ENCODE measurements around the gene EXOC6B. TPM values are rescaled to one million over a fixed set of nuclear protein-coding genes. Genes with fewer than 3 reads are reported as not detected.
A peak's percentile ranks its signal among the peaks of the same experiment; 100 is the strongest.

EXOC6B gene
- total RNA-seq, 1 donor from 2014 or later = 46.1 TPM

DNA sequence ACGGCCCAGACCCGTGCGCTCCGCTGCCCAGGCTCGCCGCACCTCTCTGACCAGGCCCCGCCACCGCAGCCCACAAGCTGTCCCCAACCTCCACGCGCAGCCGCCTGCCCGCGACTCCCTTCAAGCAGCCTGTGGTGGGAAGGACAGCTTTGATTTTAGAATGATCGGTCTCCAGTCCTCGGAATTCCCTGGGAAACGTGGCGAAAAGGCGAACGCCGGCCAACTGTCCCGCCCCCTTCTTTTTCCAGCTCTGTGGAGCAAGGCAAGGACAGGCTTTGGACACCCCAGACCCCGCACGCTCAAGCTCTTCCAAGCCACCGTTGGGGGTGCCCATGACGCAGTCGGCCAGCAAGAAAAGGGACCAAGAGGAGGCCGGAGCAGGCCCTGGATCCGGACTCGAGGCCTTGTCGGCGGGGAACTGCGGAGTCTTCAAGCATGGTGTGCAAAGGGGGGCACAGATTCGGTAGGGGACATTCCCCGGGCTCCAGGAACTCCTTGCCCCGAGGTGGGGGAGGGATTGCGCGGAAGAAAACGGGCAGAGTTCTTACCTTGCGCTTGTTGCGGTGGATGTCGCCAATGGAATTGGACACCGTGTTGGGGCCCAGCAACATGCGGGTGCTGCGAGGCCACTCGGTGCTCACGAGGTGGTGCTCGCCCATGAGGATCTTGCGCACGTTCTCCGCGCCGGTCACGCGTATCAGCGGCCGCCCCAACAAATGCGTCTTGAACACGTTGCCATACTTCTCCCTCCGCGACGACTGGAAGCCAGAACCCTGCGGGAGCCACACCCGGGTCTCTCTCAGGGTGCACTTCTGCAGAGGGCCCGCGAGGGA, 682.2 kb downstream of the EXOC6B start:
- TF ChIP-seq, protein P1, sequence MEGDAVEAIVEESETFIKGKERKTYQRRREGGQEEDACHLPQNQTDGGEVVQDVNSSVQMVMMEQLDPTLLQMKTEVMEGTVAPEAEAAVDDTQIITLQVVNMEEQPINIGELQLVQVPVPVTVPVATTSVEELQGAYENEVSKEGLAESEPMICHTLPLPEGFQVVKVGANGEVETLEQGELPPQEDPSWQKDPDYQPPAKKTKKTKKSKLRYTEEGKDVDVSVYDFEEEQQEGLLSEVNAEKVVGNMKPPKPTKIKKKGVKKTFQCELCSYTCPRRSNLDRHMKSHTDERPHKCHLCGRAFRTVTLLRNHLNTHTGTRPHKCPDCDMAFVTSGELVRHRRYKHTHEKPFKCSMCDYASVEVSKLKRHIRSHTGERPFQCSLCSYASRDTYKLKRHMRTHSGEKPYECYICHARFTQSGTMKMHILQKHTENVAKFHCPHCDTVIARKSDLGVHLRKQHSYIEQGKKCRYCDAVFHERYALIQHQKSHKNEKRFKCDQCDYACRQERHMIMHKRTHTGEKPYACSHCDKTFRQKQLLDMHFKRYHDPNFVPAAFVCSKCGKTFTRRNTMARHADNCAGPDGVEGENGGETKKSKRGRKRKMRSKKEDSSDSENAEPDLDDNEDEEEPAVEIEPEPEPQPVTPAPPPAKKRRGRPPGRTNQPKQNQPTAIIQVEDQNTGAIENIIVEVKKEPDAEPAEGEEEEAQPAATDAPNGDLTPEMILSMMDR (conservative IDR thresholded peaks at IDR 0.05) = no peak
- no peaks in the 10 kb centered on the region for H3K36me3 Mint-ChIP-seq
- no peak for DNase-seq (ENCODE audit: extremely low spot score, unreplicated experiment)
- no peak overlapping the region for H3K27ac Mint-ChIP-seq
- peaks cover 16% of the 10 kb centered on the region for H3K4me1 Mint-ChIP-seq (ENCODE audit: unreplicated experiment)
- peak overlapping the region; percentile 81 for H3K4me3 Mint-ChIP-seq
- H3K27me3 Mint-ChIP-seq = peaks cover 54% of the 10 kb centered on the region
- no peaks in the 10 kb centered on the region for H3K9me3 Mint-ChIP-seq

DNA sequence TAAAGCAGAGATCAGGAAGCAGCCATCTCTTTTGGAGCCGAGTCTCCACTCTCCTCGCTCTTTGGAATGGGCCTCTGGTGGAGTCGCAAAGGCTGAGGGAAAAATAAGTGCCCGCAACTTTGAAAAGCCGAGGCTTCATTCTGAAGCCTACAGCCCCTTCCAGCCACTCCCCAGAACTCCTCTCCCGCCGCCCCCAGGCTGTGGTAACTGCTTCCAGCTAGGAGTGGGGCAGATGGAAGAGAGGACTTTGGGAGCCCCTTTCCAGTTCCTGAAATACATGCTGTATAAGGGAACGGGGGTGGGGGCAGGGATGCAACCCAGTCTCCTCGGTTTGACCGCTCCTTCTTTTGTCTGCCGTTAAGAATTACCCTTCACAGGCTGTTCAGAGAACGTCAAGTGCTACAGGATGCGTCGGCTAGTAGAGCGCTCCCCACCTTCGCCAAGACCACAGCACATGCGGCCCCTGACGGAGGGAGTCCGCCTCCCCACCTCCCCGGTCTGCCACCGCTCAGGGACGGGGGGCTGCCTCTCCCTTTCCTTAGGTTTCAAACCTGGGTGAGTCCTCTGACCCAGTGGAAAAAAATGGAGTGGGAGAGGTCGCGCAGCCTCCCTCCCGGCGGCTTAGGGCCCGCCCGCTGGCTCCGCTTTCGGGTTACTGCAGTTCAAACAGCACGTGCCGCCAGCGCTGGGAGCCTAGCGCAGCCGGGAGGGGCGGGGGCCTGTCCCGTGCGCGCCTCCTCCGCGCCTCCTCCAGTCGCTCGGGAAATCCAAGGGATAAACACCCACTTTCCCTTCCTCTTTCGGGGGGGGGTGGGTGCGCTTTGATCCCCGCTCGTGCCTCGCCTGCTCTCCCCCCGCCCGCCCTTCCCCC, 683.0 kb downstream of the EXOC6B start:
- Mint-ChIP-seq H3K36me3 (no peaks in the 10 kb centered on the region), H3K27ac (no peak overlapping the region), H3K4me1 (ENCODE audit: unreplicated experiment) (peaks cover 11% of the 10 kb centered on the region), H3K27me3 (peaks cover 47% of the 10 kb centered on the region), H3K4me3 (peak overlapping the region; percentile 76), H3K9me3 (no peaks in the 10 kb centered on the region)
- TF ChIP-seq, protein P1 (conservative IDR thresholded peaks at IDR 0.05) = no peak
- DNase-seq (ENCODE audit: extremely low spot score, unreplicated experiment) = peak; percentile 72

DNA sequence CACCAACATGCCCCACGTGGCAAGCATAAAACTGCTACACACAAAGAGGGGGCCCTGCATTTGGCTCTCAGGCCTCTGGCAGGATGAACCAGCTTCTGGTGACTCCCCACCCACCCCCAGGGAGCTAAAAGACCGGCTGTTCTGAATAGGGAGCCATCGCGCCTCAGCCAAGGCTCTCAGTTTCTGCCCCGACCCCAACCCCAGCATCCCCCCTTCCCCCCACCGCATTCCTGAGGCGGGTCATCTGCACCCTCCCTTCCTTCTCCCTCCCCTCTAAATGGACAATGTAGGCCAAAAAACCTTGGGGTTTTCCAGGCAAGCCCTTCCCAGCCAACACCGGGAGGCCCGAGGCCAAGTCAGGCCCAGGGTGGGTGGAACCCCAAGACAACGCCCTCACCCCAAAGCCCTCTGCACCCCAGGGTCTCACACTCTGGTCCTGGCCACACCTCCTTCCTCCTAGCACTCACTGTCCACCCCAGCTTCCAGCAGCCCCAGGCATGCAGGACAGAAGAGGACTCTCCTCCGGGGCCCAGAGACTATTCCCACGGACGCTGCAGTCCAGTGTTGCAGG, 683.9 kb downstream of the EXOC6B start:
- H3K27me3 Mint-ChIP-seq = peaks cover 42% of the 10 kb centered on the region
- H3K9me3 Mint-ChIP-seq = no peaks in the 10 kb centered on the region
- peaks cover 13% of the 10 kb centered on the region for H3K4me1 Mint-ChIP-seq (ENCODE audit: unreplicated experiment)
- TF ChIP-seq, protein P1 (conservative IDR thresholded peaks at IDR 0.05) = no peak
- H3K4me3 Mint-ChIP-seq = peak overlapping the region; percentile 50
- H3K36me3 Mint-ChIP-seq = no peaks in the 10 kb centered on the region
- peak; percentile 60 for DNase-seq (ENCODE audit: extremely low spot score, unreplicated experiment)
- no peak overlapping the region for H3K27ac Mint-ChIP-seq

DNA sequence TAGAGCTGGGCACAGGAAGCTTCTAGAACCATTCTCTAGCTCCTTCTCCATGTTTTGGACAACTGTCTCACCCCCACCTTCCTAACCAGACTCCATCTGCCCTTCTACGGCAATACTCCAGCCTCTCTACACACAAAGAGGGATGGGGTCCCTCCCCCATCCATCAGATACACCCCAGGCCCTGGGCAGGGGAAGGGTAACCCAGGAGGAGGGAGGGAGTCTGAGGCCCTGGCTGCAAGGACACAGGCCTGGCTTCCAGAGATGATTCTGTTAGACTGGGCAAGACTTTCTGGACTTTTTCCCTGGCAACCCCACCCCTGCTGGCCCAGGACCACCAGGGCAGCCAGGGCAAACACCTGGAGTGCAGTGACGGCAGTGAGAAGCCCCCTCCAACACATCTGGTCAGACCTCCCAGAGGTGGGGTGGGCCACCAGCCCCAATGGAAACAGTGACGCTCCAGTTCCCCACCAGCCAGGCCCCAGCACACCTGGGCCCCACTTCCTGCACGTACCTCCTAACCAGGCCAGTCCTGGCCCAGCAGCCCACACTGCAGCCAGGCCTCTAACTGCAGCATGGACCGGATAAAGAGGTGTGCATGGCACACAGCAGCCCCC, 684.7 kb downstream of the EXOC6B start:
- H3K9me3 Mint-ChIP-seq = no peaks in the 10 kb centered on the region
- no peaks in the 10 kb centered on the region for H3K36me3 Mint-ChIP-seq
- peaks cover 34% of the 10 kb centered on the region for H3K27me3 Mint-ChIP-seq
- DNase-seq (ENCODE audit: extremely low spot score, unreplicated experiment) = peak; percentile 64
- H3K27ac Mint-ChIP-seq = no peak overlapping the region
- TF ChIP-seq, protein P1 (conservative IDR thresholded peaks at IDR 0.05) = no peak
- H3K4me1 Mint-ChIP-seq (ENCODE audit: unreplicated experiment) = peaks cover 8% of the 10 kb centered on the region
- H3K4me3 Mint-ChIP-seq = no peak overlapping the region

DNA sequence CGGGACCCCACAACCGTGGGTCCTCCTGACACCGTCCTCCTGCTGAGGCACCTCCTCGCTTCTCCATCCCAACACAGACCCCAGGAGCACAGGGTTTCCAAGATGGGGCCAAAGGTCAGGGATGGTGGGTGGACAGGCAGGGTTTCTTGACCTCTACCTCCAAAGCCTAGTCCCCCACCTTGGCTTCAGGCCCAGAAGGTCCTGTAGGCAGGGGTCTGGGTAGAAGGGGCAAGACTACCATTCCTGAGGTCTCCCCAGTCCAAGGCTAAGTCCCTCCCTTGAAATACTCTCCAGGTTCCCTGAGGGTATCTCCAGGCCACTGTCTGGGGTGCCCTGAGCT, 685.2 kb downstream of the EXOC6B start:
- H3K27me3 Mint-ChIP-seq = peaks cover 28% of the 10 kb centered on the region
- H3K36me3 Mint-ChIP-seq = no peaks in the 10 kb centered on the region
- no peak overlapping the region for H3K27ac Mint-ChIP-seq
- no peaks in the 10 kb centered on the region for H3K9me3 Mint-ChIP-seq
- peaks cover 8% of the 10 kb centered on the region for H3K4me1 Mint-ChIP-seq (ENCODE audit: unreplicated experiment)
- TF ChIP-seq, protein P1 (conservative IDR thresholded peaks at IDR 0.05) = no peak
- peak; percentile 47 for DNase-seq (ENCODE audit: extremely low spot score, unreplicated experiment)
- no peak overlapping the region for H3K4me3 Mint-ChIP-seq
